ENCODE data around the gene AIRE. TPM values are rescaled to one million over a fixed set of nuclear protein-coding genes. Genes with fewer than 3 reads are reported as not detected.

The AIRE gene
- polyA plus RNA-seq, 1 experiment = 0.10 TPM

DNA sequence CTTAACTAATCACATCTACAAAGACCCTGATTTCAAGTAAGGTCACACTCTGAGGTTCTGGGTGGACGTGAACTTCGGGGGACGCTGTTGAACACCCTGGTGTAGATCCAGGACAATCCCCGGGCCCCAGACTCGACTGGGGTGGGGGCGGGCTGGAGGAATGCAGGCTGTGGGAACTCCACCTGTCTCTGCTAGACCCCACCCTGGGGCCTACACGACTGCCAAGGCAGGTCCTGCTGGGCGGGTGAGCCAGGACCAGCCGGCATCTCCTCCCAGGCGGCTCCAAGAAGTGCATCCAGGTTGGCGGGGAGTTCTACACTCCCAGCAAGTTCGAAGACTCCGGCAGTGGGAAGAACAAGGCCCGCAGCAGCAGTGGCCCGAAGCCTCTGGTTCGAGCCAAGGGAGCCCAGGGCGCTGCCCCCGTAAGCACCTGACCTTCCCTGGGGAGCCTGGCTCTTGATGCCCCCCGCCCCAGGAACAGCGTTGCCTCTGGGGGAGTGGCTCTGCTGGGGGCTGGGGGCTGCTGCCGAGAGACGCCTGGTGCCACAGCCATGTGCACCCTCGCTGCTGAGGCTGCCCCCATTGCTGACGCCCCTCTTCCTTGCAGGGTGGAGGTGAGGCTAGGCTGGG is 3.8 kb downstream of the AIRE start:
- ChIA-PET POLR2A (no interaction called here), CTCF (no interaction called here)
- no peak for TF ChIP-seq CTCF (IDR thresholded peaks at IDR 0.05; ENCODE audit: insufficient read depth, low read depth, low read length)
- H3K27me3 ChIP-seq (ENCODE audit: control insufficient read depth, insufficient read depth, low read length) = peaks cover 1% of the 10 kb centered on the region
- H3K4me3 ChIP-seq (ENCODE audit: low read depth, low read length) = no peak overlapping the region
- H3K36me3 ChIP-seq (ENCODE audit: control insufficient read depth, insufficient read depth, low read length) = no peaks in the 10 kb centered on the region
- no peak for DNase-seq (ENCODE audit: low read depth)

DNA sequence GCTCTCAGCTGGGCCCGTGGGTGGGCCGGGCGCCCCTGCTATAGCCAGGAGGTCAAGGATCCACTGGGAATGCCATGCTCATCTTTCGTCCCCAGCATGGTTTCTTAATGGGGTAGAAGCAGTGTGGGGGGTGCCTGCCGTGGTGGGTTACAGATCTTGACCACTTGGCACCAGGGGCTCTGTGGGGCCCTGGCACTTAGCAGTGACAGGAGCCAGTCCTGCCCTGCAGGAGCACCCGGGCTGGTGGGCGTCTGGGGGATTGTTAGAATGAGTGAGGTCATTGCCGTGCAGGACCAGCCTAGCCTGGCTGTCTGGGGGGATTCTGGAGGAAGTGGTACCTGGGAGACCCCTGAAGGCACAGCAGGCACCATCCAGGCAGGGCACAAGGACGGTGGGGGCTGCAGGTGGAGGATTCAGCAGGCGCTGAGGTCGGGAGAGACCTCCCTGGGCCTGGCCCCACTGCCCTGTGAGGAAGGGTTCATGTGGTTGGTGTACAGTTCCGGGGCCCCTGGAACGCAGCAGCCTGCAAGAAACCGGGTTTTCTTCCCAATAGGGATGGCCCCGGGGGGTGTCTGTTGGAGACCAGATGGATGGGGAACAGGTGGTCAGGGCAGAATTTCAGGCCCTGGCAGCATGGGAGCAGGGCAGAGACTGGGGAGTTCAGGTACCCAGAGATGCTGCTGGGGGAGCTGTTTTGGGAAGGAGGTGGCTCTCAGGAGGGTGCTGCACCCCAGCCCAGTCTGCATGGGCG is 4.8 kb downstream of the AIRE start:
- Histone ChIP-seq H3K4me3 (ENCODE audit: low read depth, low read length) (no peak overlapping the region), H3K36me3 (ENCODE audit: control insufficient read depth, insufficient read depth, low read length) (no peaks in the 10 kb centered on the region), H3K27me3 (ENCODE audit: control insufficient read depth, insufficient read depth, low read length) (peaks cover 1% of the 10 kb centered on the region)
- no peak for TF ChIP-seq CTCF (IDR thresholded peaks at IDR 0.05; ENCODE audit: insufficient read depth, low read depth, low read length)
- DNase-seq (ENCODE audit: low read depth) = no peak
- POLR2A ChIA-PET = no interaction called here
- CTCF ChIA-PET = no interaction called here

DNA sequence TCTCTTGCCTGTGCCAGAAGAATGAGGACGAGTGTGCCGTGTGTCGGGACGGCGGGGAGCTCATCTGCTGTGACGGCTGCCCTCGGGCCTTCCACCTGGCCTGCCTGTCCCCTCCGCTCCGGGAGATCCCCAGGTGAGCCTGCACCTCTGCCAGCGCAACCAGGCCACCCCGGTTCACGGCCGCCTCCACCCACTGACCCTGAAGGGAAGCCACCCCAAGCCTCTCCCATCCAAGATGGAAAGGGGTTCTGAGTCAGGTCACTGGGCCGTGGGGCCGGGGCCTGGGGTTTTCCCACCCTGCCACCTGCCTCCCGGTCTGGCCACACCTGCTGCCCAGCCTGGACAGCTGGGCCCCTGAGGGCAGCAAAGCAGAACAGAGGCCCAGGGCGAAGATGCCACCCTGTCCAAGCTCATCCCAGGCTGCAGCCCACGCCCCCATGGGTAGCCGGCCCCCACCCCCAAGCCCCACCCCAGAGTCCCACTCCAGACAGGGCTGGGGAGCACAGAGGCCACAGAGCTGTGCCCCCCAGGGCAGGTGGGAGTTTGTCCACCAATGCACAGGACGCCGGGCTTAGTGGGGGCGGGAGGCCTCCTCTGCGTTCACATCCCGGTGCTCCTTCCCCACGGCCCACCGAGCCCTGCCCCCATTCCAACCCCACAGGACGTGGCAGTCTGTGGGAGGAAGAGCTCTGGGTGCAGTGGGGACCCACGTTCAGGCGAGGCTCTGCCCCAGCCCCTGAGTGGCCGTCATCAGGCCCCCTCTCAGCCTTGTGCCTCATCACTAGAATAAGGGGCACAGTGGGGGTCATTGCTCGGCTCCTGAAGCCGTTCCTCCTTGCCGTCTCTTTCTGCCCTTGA is 5.6 kb downstream of the AIRE start:
- Histone ChIP-seq H3K36me3 (ENCODE audit: control insufficient read depth, insufficient read depth, low read length) (no peaks in the 10 kb centered on the region), H3K27me3 (ENCODE audit: control insufficient read depth, insufficient read depth, low read length) (peaks cover 1% of the 10 kb centered on the region), H3K4me3 (ENCODE audit: low read depth, low read length) (no peak overlapping the region)
- POLR2A ChIA-PET = no interaction called here
- no peak for DNase-seq (ENCODE audit: low read depth)
- CTCF ChIA-PET = no interaction called here
- no peak for TF ChIP-seq CTCF (IDR thresholded peaks at IDR 0.05; ENCODE audit: insufficient read depth, low read depth, low read length)

DNA sequence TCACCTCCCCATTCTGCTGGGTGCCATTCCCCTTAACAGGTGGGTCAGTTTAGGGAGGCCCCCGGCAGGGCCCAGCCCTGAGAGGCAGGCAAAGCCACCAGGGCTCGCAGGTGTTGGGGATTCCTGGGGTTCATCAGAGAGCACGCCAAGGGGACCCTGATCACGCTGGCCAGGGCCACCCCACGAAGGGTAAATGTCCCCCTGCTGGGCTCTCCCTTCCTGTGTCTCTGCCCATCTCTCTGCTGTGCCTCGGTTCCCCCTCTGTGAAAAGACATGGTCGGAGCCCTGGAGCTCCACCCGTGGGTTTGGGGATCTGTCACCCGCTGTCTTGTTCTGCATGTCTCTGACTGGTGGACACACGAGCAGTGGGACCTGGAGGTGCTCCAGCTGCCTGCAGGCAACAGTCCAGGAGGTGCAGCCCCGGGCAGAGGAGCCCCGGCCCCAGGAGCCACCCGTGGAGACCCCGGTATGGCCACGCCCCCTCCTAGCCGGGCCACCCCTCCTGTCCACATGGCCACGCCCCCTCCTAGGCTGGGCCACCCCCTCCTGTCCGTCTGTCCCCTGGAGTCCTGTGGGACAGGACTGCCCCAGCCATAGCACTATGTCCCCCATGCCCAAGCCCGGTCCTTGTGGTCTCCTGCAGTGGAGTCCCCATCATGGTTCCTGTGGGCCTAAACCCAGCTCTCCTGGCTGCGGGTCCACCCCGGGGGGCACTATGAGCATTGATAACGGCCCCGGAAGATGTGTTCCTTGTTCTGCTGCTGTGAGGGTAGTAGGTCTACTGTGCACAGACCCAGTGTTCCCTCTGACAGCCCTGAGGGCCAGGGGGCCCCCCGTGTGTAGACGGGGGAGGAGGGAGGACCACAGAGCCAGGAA is 6.5 kb downstream of the AIRE start:
- TF ChIP-seq CTCF (IDR thresholded peaks at IDR 0.05; ENCODE audit: insufficient read depth, low read depth, low read length) = no peak
- no peaks in the 10 kb centered on the region for H3K36me3 ChIP-seq (ENCODE audit: control insufficient read depth, insufficient read depth, low read length)
- ChIA-PET CTCF (no interaction called here), POLR2A (no interaction called here)
- no peak for DNase-seq (ENCODE audit: low read depth)
- peaks cover 1% of the 10 kb centered on the region; the same call in 1 of the 2 replicates for H3K27me3 ChIP-seq (ENCODE audit: control insufficient read depth, insufficient read depth, low read length)
- no peak overlapping the region for H3K4me3 ChIP-seq (ENCODE audit: low read depth, low read length)
